ENCODE results near the gene FAM171A2.
"Not testable (repeated sequence)": the region's sequence is repeated elsewhere in the genome, so short reads cannot be mapped to it uniquely, and the experiment has no call there.

FAM171A2 gene

DNA sequence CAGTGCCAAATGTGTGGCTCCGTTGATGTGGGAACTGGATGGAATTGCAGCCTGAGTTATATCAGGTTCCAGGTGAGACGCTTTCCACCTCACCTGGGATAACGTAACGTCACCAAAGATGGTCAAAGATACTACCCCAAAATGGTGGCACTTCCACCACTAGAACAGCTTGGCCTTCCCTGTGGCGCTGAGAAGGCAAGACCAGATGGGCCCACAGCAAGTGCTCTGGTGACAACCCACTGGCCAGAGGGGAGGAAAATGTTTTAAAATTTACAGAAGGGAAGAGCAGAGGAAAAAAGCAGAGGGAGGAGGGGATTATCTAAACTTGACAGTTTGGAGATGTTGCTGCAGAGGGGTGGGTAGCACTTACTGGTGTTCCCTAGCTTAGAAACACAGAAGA is 33.3 kb upstream of the FAM171A2 start:
- DNase-seq (ENCODE audit: low read depth in 1 of 2, low spot score in 1 of 2) = no peak
- Histone ChIP-seq H3K27ac (replicated peaks) (no peak overlapping the region), H3K4me3 (replicated peaks; ENCODE audit: insufficient read depth, low read length) (no peak overlapping the region), H3K27me3 (ENCODE audit: insufficient read depth, poor library complexity, severe bottlenecking) (no peaks in the 10 kb centered on the region)
- TF ChIP-seq, protein P1, sequence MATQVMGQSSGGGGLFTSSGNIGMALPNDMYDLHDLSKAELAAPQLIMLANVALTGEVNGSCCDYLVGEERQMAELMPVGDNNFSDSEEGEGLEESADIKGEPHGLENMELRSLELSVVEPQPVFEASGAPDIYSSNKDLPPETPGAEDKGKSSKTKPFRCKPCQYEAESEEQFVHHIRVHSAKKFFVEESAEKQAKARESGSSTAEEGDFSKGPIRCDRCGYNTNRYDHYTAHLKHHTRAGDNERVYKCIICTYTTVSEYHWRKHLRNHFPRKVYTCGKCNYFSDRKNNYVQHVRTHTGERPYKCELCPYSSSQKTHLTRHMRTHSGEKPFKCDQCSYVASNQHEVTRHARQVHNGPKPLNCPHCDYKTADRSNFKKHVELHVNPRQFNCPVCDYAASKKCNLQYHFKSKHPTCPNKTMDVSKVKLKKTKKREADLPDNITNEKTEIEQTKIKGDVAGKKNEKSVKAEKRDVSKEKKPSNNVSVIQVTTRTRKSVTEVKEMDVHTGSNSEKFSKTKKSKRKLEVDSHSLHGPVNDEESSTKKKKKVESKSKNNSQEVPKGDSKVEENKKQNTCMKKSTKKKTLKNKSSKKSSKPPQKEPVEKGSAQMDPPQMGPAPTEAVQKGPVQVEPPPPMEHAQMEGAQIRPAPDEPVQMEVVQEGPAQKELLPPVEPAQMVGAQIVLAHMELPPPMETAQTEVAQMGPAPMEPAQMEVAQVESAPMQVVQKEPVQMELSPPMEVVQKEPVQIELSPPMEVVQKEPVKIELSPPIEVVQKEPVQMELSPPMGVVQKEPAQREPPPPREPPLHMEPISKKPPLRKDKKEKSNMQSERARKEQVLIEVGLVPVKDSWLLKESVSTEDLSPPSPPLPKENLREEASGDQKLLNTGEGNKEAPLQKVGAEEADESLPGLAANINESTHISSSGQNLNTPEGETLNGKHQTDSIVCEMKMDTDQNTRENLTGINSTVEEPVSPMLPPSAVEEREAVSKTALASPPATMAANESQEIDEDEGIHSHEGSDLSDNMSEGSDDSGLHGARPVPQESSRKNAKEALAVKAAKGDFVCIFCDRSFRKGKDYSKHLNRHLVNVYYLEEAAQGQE (IDR thresholded peaks at IDR 0.05; ENCODE audit: insufficient replicate concordance, low read depth) = no peak
- TF ChIP-seq, protein P2, sequence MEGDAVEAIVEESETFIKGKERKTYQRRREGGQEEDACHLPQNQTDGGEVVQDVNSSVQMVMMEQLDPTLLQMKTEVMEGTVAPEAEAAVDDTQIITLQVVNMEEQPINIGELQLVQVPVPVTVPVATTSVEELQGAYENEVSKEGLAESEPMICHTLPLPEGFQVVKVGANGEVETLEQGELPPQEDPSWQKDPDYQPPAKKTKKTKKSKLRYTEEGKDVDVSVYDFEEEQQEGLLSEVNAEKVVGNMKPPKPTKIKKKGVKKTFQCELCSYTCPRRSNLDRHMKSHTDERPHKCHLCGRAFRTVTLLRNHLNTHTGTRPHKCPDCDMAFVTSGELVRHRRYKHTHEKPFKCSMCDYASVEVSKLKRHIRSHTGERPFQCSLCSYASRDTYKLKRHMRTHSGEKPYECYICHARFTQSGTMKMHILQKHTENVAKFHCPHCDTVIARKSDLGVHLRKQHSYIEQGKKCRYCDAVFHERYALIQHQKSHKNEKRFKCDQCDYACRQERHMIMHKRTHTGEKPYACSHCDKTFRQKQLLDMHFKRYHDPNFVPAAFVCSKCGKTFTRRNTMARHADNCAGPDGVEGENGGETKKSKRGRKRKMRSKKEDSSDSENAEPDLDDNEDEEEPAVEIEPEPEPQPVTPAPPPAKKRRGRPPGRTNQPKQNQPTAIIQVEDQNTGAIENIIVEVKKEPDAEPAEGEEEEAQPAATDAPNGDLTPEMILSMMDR (IDR thresholded peaks at IDR 0.05; ENCODE audit: insufficient read depth, low read length) = no peak
- TF ChIP-seq GABPA (IDR thresholded peaks at IDR 0.05; ENCODE audit: low read depth) (no peak), POLR2AphosphoS5 (IDR thresholded peaks at IDR 0.05; ENCODE audit: low read depth) (no peak), SPI1 (IDR thresholded peaks at IDR 0.05; ENCODE audit: borderline replicate concordance, low read depth) (no peak)

GRCh38 chr17:44394833-44395232 is 31.2 kb upstream of the FAM171A2 start:
- peak; percentile 64; the same call in 1 of the 2 replicates for TF ChIP-seq SPI1 (IDR thresholded peaks at IDR 0.05; ENCODE audit: borderline replicate concordance, low read depth)
- no peak for TF ChIP-seq GABPA (IDR thresholded peaks at IDR 0.05; ENCODE audit: low read depth)
- TF ChIP-seq, protein P2 (IDR thresholded peaks at IDR 0.05; ENCODE audit: insufficient read depth, low read length) = no peak
- TF ChIP-seq, protein P1 (IDR thresholded peaks at IDR 0.05; ENCODE audit: insufficient replicate concordance, low read depth) = no peak
- Histone ChIP-seq H3K4me3 (replicated peaks; ENCODE audit: insufficient read depth, low read length) (no peak overlapping the region), H3K27me3 (ENCODE audit: insufficient read depth, poor library complexity, severe bottlenecking) (no peaks in the 10 kb centered on the region), H3K27ac (replicated peaks) (no peak overlapping the region)
- DNase-seq (ENCODE audit: low read depth in 1 of 2, low spot score in 1 of 2) = no peak

GRCh38 chr17:44394112-44394511 is 30.5 kb upstream of the FAM171A2 start:
- not testable (repeated sequence) for H3K27me3 ChIP-seq (ENCODE audit: insufficient read depth, poor library complexity, severe bottlenecking); H3K27ac ChIP-seq (replicated peaks); DNase-seq (ENCODE audit: low read depth in 1 of 2, low spot score in 1 of 2)

DNA sequence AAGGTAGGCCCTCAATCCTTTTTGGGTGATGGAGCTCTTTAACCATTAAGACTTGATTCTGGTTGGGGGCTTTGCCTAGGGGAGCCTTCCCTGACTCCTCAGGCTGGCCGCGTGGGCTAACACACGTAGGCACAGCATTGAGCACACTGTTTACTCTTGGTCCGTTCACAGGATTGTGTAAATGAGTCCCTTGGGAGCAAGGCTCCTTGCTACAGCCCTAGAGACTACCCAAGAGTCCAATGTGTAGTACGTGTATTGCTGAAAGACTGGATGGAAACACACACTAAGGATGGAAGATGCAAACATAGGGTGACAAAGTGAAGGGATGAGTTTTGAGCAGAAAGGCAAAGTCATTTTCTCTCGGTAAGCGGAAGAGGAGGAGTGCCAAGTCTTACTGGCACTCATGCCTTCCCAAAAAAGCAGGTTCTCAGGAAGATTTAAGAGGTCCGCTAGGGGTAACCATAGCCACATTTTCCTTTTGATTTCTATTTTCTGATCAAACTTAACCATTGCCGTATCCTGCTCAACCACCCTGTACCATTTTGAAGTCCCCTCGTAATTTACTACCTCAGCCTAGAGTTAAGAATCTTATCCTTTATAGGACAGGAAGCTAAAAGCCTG is 26.7 kb upstream of the FAM171A2 start:
- TF ChIP-seq POLR2AphosphoS5 (IDR thresholded peaks at IDR 0.05; ENCODE audit: low read depth) = no peak
- TF ChIP-seq, protein P1 (IDR thresholded peaks at IDR 0.05; ENCODE audit: insufficient replicate concordance, low read depth) = no peak
- TF ChIP-seq SPI1 (IDR thresholded peaks at IDR 0.05; ENCODE audit: borderline replicate concordance, low read depth) = no peak
- no peak for TF ChIP-seq GABPA (IDR thresholded peaks at IDR 0.05; ENCODE audit: low read depth)
- TF ChIP-seq, protein P2 (IDR thresholded peaks at IDR 0.05; ENCODE audit: insufficient read depth, low read length) = no peak
- no peak for DNase-seq (ENCODE audit: low read depth in 1 of 2, low spot score in 1 of 2)
- peak overlapping the region; percentile 61 for H3K27ac ChIP-seq (replicated peaks)
- no peak overlapping the region for H3K4me3 ChIP-seq (replicated peaks; ENCODE audit: insufficient read depth, low read length)
- no peaks in the 10 kb centered on the region for H3K27me3 ChIP-seq (ENCODE audit: insufficient read depth, poor library complexity, severe bottlenecking)

More at GRCh38 chr17:44394112-44394511, 30.5 kb upstream of the FAM171A2 start:
- H3K4me3 ChIP-seq (replicated peaks; ENCODE audit: insufficient read depth, low read length) = not testable (repeated sequence)
